ENCODE data around the gene RAB3D.

DNA sequence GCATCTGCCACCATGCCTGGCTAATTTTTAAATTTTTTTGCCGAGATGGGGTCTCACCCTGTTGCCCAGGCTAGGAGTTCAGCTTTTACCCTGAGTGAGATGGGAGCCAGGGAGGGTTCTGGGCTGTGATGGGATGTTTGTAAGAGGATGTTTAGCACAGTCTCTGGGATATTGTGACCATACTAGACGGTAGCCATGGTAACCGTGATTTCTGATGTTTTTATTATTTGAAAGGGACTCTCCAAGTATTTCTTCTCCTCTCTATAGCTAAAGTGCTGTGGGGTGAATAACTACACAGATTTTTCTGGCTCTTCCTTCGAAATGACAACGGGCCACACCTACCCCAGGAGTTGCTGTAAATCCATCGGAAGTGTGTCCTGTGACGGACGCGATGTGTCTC, 33.1 kb downstream of the RAB3D start:
- TF ChIP-seq ZEB2 (tag by site-specific recombination; IDR thresholded peaks at IDR 0.05), result no peak
- no peak for TF ChIP-seq ZNF175 (tag by site-specific recombination; IDR thresholded peaks at IDR 0.05)
